OCI-LY3 (cell line): ENCODE data around the gene TRIM27.
A peak's percentile ranks its signal among the peaks of the same experiment; 100 is the strongest.

Experiments used
- H2AFZ ChIP-seq: fragments of 200-600, 300-600 bp; shearing (Covaris generic); 2 replicates; pipeline ENCODE4 v1.6.0; 2014; ENCODE audit warnings: antibody characterized with exemption, low read depth, low read length
- H3K27ac ChIP-seq: fragments of 200-600, 300-600 bp; sonication (generic); 2 replicates; pipeline ENCODE4 v1.5.1; 2014; ENCODE audit warnings: mild to moderate bottlenecking, low read length, moderate library complexity, mixed read lengths
- H3K27me3 ChIP-seq: fragments of 200-600, 300-600 bp; sonication (generic); 2 replicates; pipeline ENCODE4 v1.6.1; 2014; ENCODE audit warnings: low read depth, low read length, mixed read lengths
- H3K36me3 ChIP-seq: fragments of 200-600, 300-600 bp; sonication (generic); replicated peaks from 2 replicates; pipeline ENCODE3; 2014; ENCODE audit warnings: low read depth, low read length, mixed read lengths
- H3K4me1 ChIP-seq: fragments of 300-600, 200-600 bp; sonication (generic); 2 replicates; pipeline ENCODE4 v1.6.1; 2014; ENCODE audit warnings: low read length, mixed read lengths
- H3K4me2 ChIP-seq: fragments of 200-600, 300-600 bp; sonication (generic); 2 replicates; pipeline ENCODE4 v1.6.1; 2014; ENCODE audit warnings: low read length, mixed read lengths
- H3K4me3 ChIP-seq: fragments of 300-600, 200-600 bp; sonication (generic); 2 replicates; pipeline ENCODE4 v1.5.1; 2014; ENCODE audit warnings: antibody characterized with exemption, mild to moderate bottlenecking, low read length, moderate library complexity
- H3K79me2 ChIP-seq: fragments of 300-600, 200-600 bp; shearing (Covaris generic); 2 replicates; pipeline ENCODE4 v1.6.1; 2014; ENCODE audit warnings: mild to moderate bottlenecking, low read length, mixed read lengths
- H3K9ac ChIP-seq: fragments of 300-600, 200-600 bp; shearing (Covaris generic); 2 replicates; pipeline ENCODE4 v1.6.0; 2014; ENCODE audit warnings: mild to moderate bottlenecking, low read length, moderate library complexity
- H3K9me3 ChIP-seq: fragments of 200-600, 300-600 bp; shearing (Covaris generic); 2 replicates; pipeline ENCODE4 v1.6.1; 2014; ENCODE audit warnings: low read length, mixed read lengths; ENCODE audit not compliant: insufficient read depth
- H4K20me1 ChIP-seq: fragments of 200-600, 300-600 bp; sonication (generic); 2 replicates; pipeline ENCODE4 v1.6.1; 2016; ENCODE audit warnings: low read length, mixed read lengths; ENCODE audit not compliant: insufficient read depth
- EZH2phosphoT487 ChIP-seq: fragments of 200-600 bp; shearing (Covaris generic); IDR thresholded peaks from 2 replicates; pipeline ENCODE4 v1.6.1; 2018; ENCODE audit warnings: antibody characterized with exemption, mixed run types, low read depth
- TF ChIP-seq, protein P1 (sequence below): fragments of 200-600, 300-600 bp; sonication (generic); IDR thresholded peaks from 2 replicates; pipeline ENCODE4 v1.5.1; 2014; ENCODE audit warnings: antibody characterized with exemption, low read length, low read depth

TRIM27 gene

DNA sequence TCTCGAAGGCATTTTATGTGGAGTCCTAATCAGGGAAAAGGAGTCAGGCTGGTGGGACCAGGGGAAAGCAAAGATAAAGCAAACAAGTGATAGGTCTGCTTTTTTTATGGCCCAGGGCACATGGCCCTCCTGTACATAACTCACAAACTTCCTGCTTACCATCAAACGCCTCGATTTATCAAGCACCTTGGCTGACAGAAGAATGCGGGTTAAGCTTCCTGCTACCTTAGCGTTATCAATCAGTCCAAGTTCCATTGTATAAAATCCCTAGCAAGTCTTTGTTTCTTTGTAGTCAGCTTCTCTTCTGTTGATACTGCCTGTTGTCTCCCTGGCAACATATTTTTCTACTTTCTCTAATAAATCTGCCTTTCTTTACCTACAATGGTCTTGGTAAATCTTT, 4.1 kb upstream of the TRIM27 start:
- Histone ChIP-seq H3K4me2 (no peak overlapping the region), H3K9me3 (no peaks in the 10 kb centered on the region)
- TF ChIP-seq, protein P1, sequence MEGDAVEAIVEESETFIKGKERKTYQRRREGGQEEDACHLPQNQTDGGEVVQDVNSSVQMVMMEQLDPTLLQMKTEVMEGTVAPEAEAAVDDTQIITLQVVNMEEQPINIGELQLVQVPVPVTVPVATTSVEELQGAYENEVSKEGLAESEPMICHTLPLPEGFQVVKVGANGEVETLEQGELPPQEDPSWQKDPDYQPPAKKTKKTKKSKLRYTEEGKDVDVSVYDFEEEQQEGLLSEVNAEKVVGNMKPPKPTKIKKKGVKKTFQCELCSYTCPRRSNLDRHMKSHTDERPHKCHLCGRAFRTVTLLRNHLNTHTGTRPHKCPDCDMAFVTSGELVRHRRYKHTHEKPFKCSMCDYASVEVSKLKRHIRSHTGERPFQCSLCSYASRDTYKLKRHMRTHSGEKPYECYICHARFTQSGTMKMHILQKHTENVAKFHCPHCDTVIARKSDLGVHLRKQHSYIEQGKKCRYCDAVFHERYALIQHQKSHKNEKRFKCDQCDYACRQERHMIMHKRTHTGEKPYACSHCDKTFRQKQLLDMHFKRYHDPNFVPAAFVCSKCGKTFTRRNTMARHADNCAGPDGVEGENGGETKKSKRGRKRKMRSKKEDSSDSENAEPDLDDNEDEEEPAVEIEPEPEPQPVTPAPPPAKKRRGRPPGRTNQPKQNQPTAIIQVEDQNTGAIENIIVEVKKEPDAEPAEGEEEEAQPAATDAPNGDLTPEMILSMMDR = no peak
- no peak for TF ChIP-seq EZH2phosphoT487

DNA sequence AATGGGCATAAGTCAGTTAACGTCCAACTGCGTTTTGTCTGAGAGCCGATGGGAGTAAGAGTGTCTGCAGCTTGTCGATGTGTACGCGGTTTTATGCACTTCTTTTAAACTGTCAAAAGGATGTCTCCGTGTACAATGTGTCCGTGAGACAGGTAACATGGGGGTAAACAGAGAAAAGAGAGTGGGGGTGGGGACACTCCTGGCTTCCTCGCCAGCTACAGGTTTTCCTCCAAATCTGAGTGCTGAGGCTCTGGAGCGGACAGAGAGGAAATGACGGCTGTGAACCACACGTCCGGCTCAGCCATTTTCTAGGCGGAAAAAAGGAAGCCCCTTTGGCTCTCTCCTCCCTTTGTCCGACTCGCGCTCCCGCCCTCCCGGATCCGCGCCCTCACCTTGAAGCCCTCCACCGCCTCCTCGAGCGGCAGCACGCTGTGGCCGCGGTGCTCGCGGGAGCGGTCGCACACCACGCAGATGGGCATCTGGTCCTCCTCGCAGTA, 916 bp downstream of the TRIM27 start:
- Histone ChIP-seq H3K27me3 (no peaks in the 10 kb centered on the region), H2AFZ (no peak overlapping the region), H3K79me2 (peaks cover 47% of the 10 kb centered on the region), H3K9me3 (no peaks in the 10 kb centered on the region), H3K9ac (peak overlapping the region; percentile 99), H3K4me2 (peak overlapping the region; percentile 84), H3K27ac (peak overlapping the region; percentile 76), H3K4me1 (peaks cover 24% of the 10 kb centered on the region), H4K20me1 (peaks cover 12% of the 10 kb centered on the region), H3K4me3 (peak overlapping the region; percentile 96), H3K36me3 (peaks cover 31% of the 10 kb centered on the region)
- TF ChIP-seq, protein P1 = no peak

More for the DNA sequence above, 4.1 kb upstream of the TRIM27 start:
- Histone ChIP-seq H3K27me3 (no peaks in the 10 kb centered on the region), H3K4me1 (0 out of 2 replicates have a peak, but pooled peaks cover 3% of the 10 kb centered on the region), H3K4me3 (no peak overlapping the region), H3K36me3 (no peaks in the 10 kb centered on the region), H3K79me2 (peaks cover 9% of the 10 kb centered on the region), H3K9ac (no peak overlapping the region), H4K20me1 (no peaks in the 10 kb centered on the region), H3K27ac (no peak overlapping the region), H2AFZ (no peak overlapping the region)

DNA sequence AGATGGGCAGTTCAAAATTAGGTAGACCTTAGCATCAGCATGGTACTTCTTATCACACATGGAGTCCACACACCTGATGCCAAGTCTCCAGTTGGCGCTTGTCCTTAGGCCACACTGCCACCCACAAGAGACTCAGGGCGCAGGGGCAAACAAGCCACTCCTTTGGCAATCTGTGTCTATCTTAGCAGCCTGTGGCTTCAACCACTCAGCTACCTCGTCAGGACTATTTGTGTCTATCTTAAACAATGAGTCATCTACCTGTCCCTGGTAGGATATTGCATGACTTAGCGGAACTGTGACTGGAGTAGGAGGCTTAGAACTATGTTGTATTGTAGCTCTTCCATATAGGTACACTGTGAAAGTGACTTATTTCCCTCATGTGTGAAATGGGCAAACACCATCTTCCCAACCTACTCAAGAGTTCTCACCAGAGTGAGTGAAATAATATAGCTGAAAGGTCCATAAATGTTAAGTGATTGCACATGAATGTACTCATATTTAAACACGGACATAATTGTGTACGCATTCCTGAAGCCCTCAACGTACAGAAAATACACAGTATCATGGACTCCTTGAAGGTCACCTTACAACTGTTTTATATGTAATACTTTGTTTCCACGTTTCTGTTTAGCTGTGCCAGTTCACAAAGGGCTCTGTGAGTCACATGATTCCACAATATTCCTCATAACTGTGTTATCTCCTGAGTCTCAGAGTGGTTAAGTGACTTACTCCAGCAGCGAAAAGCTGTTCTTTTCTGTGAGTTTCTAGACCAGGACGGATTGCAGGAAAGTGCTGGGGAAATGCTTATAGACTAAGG, 1.6 kb downstream of the TRIM27 start:
- Histone ChIP-seq H4K20me1 (peaks cover 12% of the 10 kb centered on the region), H2AFZ (no peak overlapping the region), H3K4me3 (peak overlapping the region; percentile 96), H3K79me2 (peaks cover 47% of the 10 kb centered on the region), H3K4me2 (peak overlapping the region; percentile 84), H3K9me3 (no peaks in the 10 kb centered on the region), H3K9ac (peak overlapping the region; percentile 99), H3K36me3 (peaks cover 34% of the 10 kb centered on the region), H3K4me1 (peaks cover 24% of the 10 kb centered on the region), H3K27ac (peak overlapping the region; percentile 76), H3K27me3 (no peaks in the 10 kb centered on the region)
- TF ChIP-seq, protein P1 = no peak
- TF ChIP-seq EZH2phosphoT487 = no peak

DNA sequence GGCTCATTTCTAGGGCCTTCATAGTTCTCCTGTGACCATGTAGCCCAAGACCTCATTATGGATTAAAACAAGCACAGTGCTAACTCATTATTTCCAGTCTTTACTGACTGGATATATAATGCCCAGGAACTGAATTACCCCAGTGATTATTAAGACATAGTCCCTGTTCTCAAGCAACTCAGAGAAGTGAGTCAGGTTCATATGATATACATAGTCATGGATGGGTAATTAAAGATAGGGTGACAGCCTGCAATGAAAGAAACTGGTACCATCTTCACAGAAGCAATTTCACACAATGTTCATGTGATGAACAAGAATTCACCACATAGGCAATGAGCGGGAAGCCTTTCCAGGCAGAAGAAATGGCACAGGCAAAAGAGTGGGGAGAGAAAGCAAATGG, 3.5 kb downstream of the TRIM27 start:
- Histone ChIP-seq H3K4me3 (no peak overlapping the region), H3K4me2 (no peak overlapping the region), H2AFZ (no peak overlapping the region), H3K36me3 (peaks cover 40% of the 10 kb centered on the region), H3K27me3 (no peaks in the 10 kb centered on the region), H3K9me3 (no peaks in the 10 kb centered on the region), H3K27ac (no peak overlapping the region), H3K79me2 (peaks cover 47% of the 10 kb centered on the region), H4K20me1 (peaks cover 12% of the 10 kb centered on the region), H3K9ac (no peak overlapping the region), H3K4me1 (peaks cover 24% of the 10 kb centered on the region)
- TF ChIP-seq, protein P1 = no peak
- no peak for TF ChIP-seq EZH2phosphoT487
